Liver (tissue), 9 donors: Measurements from ENCODE around the gene EMP2. TPM values are rescaled to one million over a fixed set of nuclear protein-coding genes. Genes with fewer than 3 reads are reported as not detected.

Experiments
- DNase-seq: peaks from one replicate; pipeline ENCODE4 v3.0.0-alpha.2; 2017; ENCODE audit warnings: low spot score
- H3K27ac ChIP-seq, 2 donors: one replicate each; pipeline ENCODE4 v1.7.0; 2013; ENCODE audit warnings: inconsistent platforms in 2 of 2, low read length in 2 of 2, control low read depth in 1 of 2, low read depth in 1 of 2, mild to moderate bottlenecking in 1 of 2
- H3K27me3 ChIP-seq, 4 donors: one replicate each; pipeline versions ENCODE4 v1.6.1 to v1.7.0; 2013; ENCODE audit warnings: low read length in 3 of 4, inconsistent platforms in 1 of 4, mild to moderate bottlenecking in 1 of 4, moderate library complexity in 1 of 4; ENCODE audit not compliant: control insufficient read depth in 4 of 4, insufficient read depth in 4 of 4
- H3K36me3 ChIP-seq, 4 donors: one replicate each; pipeline versions ENCODE4 v1.6.1 to v1.7.0; 2013; ENCODE audit warnings: low read length in 3 of 4, mild to moderate bottlenecking in 3 of 4, low read depth in 1 of 4, moderate library complexity in 1 of 4; ENCODE audit not compliant: control insufficient read depth in 4 of 4, insufficient read depth in 3 of 4
- H3K4me1 ChIP-seq, 4 donors: one replicate each; pipeline versions ENCODE4 v1.6.1 to v1.7.0; 2013; ENCODE audit warnings: low read length in 3 of 4, mild to moderate bottlenecking in 3 of 4, moderate library complexity in 1 of 4; ENCODE audit not compliant: control insufficient read depth in 4 of 4, insufficient read depth in 4 of 4
- H3K4me3 ChIP-seq, 3 donors: one replicate each; pipeline versions ENCODE4 v1.6.1 to v1.7.0; 2013; ENCODE audit warnings: low read length in 3 of 3, control low read depth in 1 of 3, low read depth in 1 of 3, mild to moderate bottlenecking in 1 of 3
- H3K9ac ChIP-seq, 2 donors: one replicate each; pipeline ENCODE4 v1.7.0; 2013; ENCODE audit warnings: low read length in 2 of 2, mild to moderate bottlenecking in 2 of 2, moderate library complexity in 2 of 2, control low read depth in 1 of 2, low read depth in 1 of 2
- H3K9me3 ChIP-seq, 4 donors: one replicate each; pipeline versions ENCODE4 v1.6.1 to v1.7.0; 2013; ENCODE audit warnings: low read length in 3 of 4; ENCODE audit not compliant: control insufficient read depth in 4 of 4
- EGR1 ChIP-seq, 2 donors: IDR thresholded peaks; 2 replicates each; pipeline ENCODE4 v1.6.1; 2016 to 2018; ENCODE audit warnings: antibody characterized with exemption in 2 of 2, low read depth in 2 of 2
- FOXA1 ChIP-seq: IDR thresholded peaks from 2 replicates; pipeline ENCODE4 v1.6.1; 2016; ENCODE audit warnings: antibody characterized with exemption
- FOXA2 ChIP-seq: IDR thresholded peaks from 2 replicates; pipeline ENCODE4 v1.6.1; 2016; ENCODE audit warnings: antibody characterized with exemption
- GABPA ChIP-seq, 2 donors: IDR thresholded peaks in 1 of 2; conservative IDR thresholded peaks in 1 of 2; 2 replicates each; pipeline ENCODE4 v1.6.1; 2016; ENCODE audit warnings: antibody characterized with exemption in 2 of 2, mild to moderate bottlenecking in 1 of 2, moderate library complexity in 1 of 2
- HNF4A ChIP-seq, 2 donors: conservative IDR thresholded peaks; 2 replicates each; pipeline ENCODE4 v1.6.1; 2016; ENCODE audit warnings: antibody characterized with exemption in 2 of 2, mild to moderate bottlenecking in 2 of 2
- HNF4G ChIP-seq: IDR thresholded peaks from 2 replicates; pipeline ENCODE4 v1.6.1; 2016; ENCODE audit warnings: antibody characterized with exemption
- JUND ChIP-seq, 2 donors: IDR thresholded peaks; 2 replicates each; pipeline ENCODE4 v1.6.1; 2016; ENCODE audit warnings: antibody characterized with exemption in 2 of 2
- NR2F2 ChIP-seq: IDR thresholded peaks from 2 replicates; pipeline ENCODE4 v1.6.1; 2016; ENCODE audit warnings: antibody characterized with exemption
- RAD21 ChIP-seq, 2 donors: IDR thresholded peaks; 2 replicates each; pipeline ENCODE4 v1.6.1; 2016; ENCODE audit warnings: antibody characterized with exemption in 2 of 2, mild to moderate bottlenecking in 2 of 2
- REST ChIP-seq: IDR thresholded peaks from 2 replicates; pipeline ENCODE4 v1.6.1; 2016; ENCODE audit warnings: antibody characterized with exemption, mild to moderate bottlenecking
- RXRA ChIP-seq, 2 donors: IDR thresholded peaks; 2 replicates each; pipeline ENCODE4 v1.6.1; 2017 to 2018; ENCODE audit warnings: antibody characterized with exemption in 2 of 2, mild to moderate bottlenecking in 1 of 2
- SP1 ChIP-seq: IDR thresholded peaks from 2 replicates; pipeline ENCODE4 v1.6.1; 2018; ENCODE audit warnings: antibody characterized with exemption, mild to moderate bottlenecking
- TAF1 ChIP-seq: conservative IDR thresholded peaks from 2 replicates; pipeline ENCODE4 v1.6.1; 2016; ENCODE audit warnings: antibody characterized with exemption, mild to moderate bottlenecking
- YY1 ChIP-seq: IDR thresholded peaks from 2 replicates; pipeline ENCODE4 v1.6.1; 2016; ENCODE audit warnings: antibody characterized with exemption, mild to moderate bottlenecking
- ZBTB33 ChIP-seq: IDR thresholded peaks from 2 replicates; pipeline ENCODE4 v1.6.1; 2016; ENCODE audit warnings: antibody characterized with exemption
- WGBS: extraction: QIAGEN DNeasy Blood & Tissue Kit; methylation state at CpG from one replicate; pipeline ENCODE4 v1.1.7; 2013; 5-methylcytosine and 5-hydroxymethylcytosine counted together
- polyA plus RNA-seq, 2 donors: library from polyadenylated mRNA; stranded (reverse) in 1 of 2; unstranded in 1 of 2; fragments of 200-250 nt in 1 of 2; fragments of >200 nt in 1 of 2; fragmentation: Nextera tagmentation in 1 of 2; extraction: Ambion mirVana in 1 of 2; gene quantifications; one replicate each; pipeline versions ENCODE4 v1.2.1 to v1.2.3, GENCODE V29; 2013 to 2015
- total RNA-seq, 2 donors: library from RNA; depleted of rRNA; stranded (reverse); fragments of >200 nt; gene quantifications; one replicate each; pipeline ENCODE4 v1.2.3, GENCODE V29; 2014
- TF ChIP-seq, protein P1 (sequence below): IDR thresholded peaks from 2 replicates; pipeline ENCODE4 v1.6.1; 2016; ENCODE audit warnings: antibody characterized with exemption
- TF ChIP-seq, protein P2 (sequence below): IDR thresholded peaks from 2 replicates; pipeline ENCODE4 v1.6.1; 2016; ENCODE audit warnings: antibody characterized with exemption
- TF ChIP-seq, protein P3 (sequence below): fragments of 150-350 bp; IDR thresholded peaks from 2 replicates; pipeline ENCODE4 v1.5.1; 2017; ENCODE audit warnings: improper control_type of control experiment, low read depth, low read length; ENCODE audit not compliant: missing input control
- donor health status: healthy.
- donor health status: healthy.
- donor health status: healthy.
- donor health status: healthy.
- donor health status: healthy.

EMP2 gene
- total and polyA plus RNA-seq, 4 donors: 6.2 to 138 (median 66.7) TPM

GRCh38 chr16:10608687-10609401, 28.4 kb upstream of the EMP2 start:
- no peak for DNase-seq

GRCh38 chr16:10607157-10607556, 26.8 kb upstream of the EMP2 start:
- Histone ChIP-seq H3K4me1 (no peaks in the 10 kb centered on the region), H3K27ac (no peak overlapping the region), H3K36me3 (no peaks in the 10 kb centered on the region), H3K4me3 (no peak overlapping the region), H3K9me3 (no peaks in the 10 kb centered on the region), H3K27me3 (no peaks in the 10 kb centered on the region), H3K9ac (no peak overlapping the region)
- WGBS: 75% methylated on average over 3 of the region's 3 CpGs
- DNase-seq: no peak
- no peak for TF ChIP-seq REST
- TF ChIP-seq GABPA (IDR thresholded peaks at IDR 0.05 in 1 of 2, conservative IDR thresholded peaks at IDR 0.05 in 1 of 2): no peak
- TF ChIP-seq, protein P1, sequence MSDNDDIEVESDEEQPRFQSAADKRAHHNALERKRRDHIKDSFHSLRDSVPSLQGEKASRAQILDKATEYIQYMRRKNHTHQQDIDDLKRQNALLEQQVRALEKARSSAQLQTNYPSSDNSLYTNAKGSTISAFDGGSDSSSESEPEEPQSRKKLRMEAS: no peak
- TF ChIP-seq TAF1: no peak
- no peak for TF ChIP-seq RXRA (IDR thresholded peaks at IDR 0.05)
- TF ChIP-seq, protein P2, sequence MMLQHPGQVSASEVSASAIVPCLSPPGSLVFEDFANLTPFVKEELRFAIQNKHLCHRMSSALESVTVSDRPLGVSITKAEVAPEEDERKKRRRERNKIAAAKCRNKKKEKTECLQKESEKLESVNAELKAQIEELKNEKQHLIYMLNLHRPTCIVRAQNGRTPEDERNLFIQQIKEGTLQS: no peak
- TF ChIP-seq, protein P3, sequence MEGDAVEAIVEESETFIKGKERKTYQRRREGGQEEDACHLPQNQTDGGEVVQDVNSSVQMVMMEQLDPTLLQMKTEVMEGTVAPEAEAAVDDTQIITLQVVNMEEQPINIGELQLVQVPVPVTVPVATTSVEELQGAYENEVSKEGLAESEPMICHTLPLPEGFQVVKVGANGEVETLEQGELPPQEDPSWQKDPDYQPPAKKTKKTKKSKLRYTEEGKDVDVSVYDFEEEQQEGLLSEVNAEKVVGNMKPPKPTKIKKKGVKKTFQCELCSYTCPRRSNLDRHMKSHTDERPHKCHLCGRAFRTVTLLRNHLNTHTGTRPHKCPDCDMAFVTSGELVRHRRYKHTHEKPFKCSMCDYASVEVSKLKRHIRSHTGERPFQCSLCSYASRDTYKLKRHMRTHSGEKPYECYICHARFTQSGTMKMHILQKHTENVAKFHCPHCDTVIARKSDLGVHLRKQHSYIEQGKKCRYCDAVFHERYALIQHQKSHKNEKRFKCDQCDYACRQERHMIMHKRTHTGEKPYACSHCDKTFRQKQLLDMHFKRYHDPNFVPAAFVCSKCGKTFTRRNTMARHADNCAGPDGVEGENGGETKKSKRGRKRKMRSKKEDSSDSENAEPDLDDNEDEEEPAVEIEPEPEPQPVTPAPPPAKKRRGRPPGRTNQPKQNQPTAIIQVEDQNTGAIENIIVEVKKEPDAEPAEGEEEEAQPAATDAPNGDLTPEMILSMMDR: no peak
- TF ChIP-seq EGR1 (IDR thresholded peaks at IDR 0.05; ENCODE audit: low read depth in 2 of 2): no peak
- TF ChIP-seq SP1: no peak
- TF ChIP-seq FOXA1: no peak
- TF ChIP-seq FOXA2: no peak
- TF ChIP-seq NR2F2: no peak
- TF ChIP-seq HNF4G: no peak
- no peak for TF ChIP-seq JUND (IDR thresholded peaks at IDR 0.05)

More at GRCh38 chr16:10608687-10609401, 28.4 kb upstream of the EMP2 start:
- Histone ChIP-seq H3K9ac (no peak overlapping the region), H3K4me1 (no peaks in the 10 kb centered on the region), H3K4me3 (no peak overlapping the region), H3K27me3 (no peaks in the 10 kb centered on the region), H3K9me3 (no peaks in the 10 kb centered on the region), H3K36me3 (no peaks in the 10 kb centered on the region), H3K27ac (no peak overlapping the region)
- WGBS: 82% methylated on average over 11 of the region's 11 CpGs
- TF ChIP-seq TAF1 (no peak), HNF4A (conservative IDR thresholded peaks at IDR 0.05) (no peak), GABPA (IDR thresholded peaks at IDR 0.05 in 1 of 2, conservative IDR thresholded peaks at IDR 0.05 in 1 of 2) (no peak), ZBTB33 (no peak), FOXA2 (no peak), YY1 (no peak), RAD21 (IDR thresholded peaks at IDR 0.05) (no peak)
- TF ChIP-seq, protein P3: no peak
